WTC11 (cell line): ENCODE results near the gene EIF4G3.

Experiments
- GRHL2 ChIP-seq: fragments of 250-450 bp; sonication (Bioruptor Pico); IDR thresholded peaks from 2 replicates; pipeline ENCODE4 v1.8.0; 2022; ENCODE audit warnings: mild to moderate bottlenecking, moderate library complexity; ENCODE audit not compliant: insufficient replicate concordance, severe bottlenecking
- RELA ChIP-seq: sonication (generic); formaldehyde crosslinking; IDR thresholded peaks from 2 replicates; pipeline ENCODE4 v1.8.1; 2022; ENCODE audit warnings: missing genetic modification reagents, mild to moderate bottlenecking, borderline replicate concordance
- TP53 ChIP-seq: sonication (generic); formaldehyde crosslinking; IDR thresholded peaks from 2 replicates; pipeline ENCODE4 v1.8.1; 2023; ENCODE audit warnings: mild to moderate bottlenecking, missing genetic modification reagents
- TF ChIP-seq, protein P1 (sequence below): fragments of 200-600 bp; IDR thresholded peaks from 2 replicates; pipeline ENCODE4 v1.8.0; 2022; ENCODE audit warnings: antibody characterized with exemption
- TF ChIP-seq, protein P2 (sequence below): sonication (generic); formaldehyde crosslinking; IDR thresholded peaks from 2 replicates; pipeline ENCODE4 v1.8.1; 2022; ENCODE audit warnings: mild to moderate bottlenecking, missing genetic modification reagents, moderate library complexity, borderline replicate concordance
- TF ChIP-seq, protein P3 (sequence below): sonication (generic); formaldehyde crosslinking; IDR thresholded peaks from 2 replicates; pipeline ENCODE4 v1.8.0; 2022; ENCODE audit warnings: missing genetic modification reagents
- TF ChIP-seq, protein P4 (sequence below): sonication (generic); formaldehyde crosslinking; IDR thresholded peaks from 2 replicates; pipeline ENCODE4 v1.8.1; 2022; ENCODE audit warnings: low read depth, missing genetic modification reagents, borderline replicate concordance

DNA sequence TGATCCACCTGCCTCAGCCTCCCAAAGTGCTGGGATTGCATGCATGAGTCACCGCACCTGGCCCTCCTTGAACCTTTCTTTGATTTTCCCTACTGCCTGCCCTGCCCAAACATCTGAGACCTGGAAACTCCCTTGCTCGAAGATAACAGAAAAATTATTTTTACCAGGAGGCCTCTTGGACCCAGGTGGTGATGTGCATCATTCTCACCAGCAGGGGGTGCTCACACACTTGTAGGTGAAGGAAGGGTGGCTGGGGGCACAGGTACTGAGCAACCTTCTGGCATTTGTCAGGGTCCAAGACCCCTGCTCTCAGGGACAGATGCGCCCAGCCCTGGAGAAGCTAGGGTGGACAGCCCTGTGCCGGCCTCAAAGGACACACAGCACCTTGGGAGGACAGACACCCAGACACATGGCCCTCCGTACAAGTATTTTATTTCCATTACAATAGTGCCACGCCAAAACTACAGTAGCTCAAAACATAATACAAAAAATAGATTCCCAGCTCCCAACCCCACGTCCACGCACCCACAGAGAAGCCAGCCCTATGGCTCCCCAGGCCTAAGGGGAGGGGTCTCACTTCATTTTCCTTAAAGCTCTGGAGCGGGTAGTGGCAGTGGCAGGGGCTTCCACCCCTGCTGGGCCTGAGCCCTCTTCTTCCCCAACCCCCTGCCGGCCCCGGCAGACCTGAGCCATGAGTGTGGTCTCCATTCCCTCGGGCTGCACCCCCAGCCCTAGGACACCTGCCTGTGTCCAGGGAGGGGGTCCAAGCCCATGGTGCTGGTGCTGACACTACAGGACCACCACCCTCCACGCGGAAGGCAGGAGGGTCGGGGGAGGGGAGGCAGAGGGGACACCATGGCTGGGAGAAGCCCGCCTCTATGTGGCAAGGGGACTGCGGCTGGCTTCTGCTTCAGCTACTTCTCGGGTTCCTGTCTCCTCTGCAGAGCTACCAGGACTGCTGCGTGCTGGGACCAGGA lies 40.4 kb upstream of the EIF4G3 start:
- TF ChIP-seq, protein P1, sequence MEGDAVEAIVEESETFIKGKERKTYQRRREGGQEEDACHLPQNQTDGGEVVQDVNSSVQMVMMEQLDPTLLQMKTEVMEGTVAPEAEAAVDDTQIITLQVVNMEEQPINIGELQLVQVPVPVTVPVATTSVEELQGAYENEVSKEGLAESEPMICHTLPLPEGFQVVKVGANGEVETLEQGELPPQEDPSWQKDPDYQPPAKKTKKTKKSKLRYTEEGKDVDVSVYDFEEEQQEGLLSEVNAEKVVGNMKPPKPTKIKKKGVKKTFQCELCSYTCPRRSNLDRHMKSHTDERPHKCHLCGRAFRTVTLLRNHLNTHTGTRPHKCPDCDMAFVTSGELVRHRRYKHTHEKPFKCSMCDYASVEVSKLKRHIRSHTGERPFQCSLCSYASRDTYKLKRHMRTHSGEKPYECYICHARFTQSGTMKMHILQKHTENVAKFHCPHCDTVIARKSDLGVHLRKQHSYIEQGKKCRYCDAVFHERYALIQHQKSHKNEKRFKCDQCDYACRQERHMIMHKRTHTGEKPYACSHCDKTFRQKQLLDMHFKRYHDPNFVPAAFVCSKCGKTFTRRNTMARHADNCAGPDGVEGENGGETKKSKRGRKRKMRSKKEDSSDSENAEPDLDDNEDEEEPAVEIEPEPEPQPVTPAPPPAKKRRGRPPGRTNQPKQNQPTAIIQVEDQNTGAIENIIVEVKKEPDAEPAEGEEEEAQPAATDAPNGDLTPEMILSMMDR: peak; percentile 76
- no peak for TF ChIP-seq RELA
- TF ChIP-seq, protein P2, sequence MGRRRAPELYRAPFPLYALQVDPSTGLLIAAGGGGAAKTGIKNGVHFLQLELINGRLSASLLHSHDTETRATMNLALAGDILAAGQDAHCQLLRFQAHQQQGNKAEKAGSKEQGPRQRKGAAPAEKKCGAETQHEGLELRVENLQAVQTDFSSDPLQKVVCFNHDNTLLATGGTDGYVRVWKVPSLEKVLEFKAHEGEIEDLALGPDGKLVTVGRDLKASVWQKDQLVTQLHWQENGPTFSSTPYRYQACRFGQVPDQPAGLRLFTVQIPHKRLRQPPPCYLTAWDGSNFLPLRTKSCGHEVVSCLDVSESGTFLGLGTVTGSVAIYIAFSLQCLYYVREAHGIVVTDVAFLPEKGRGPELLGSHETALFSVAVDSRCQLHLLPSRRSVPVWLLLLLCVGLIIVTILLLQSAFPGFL (CRISPR knock-in tag): no peak
- TF ChIP-seq GRHL2: no peak
- no peak for TF ChIP-seq TP53 (CRISPR knock-in tag)
- TF ChIP-seq, protein P3, sequence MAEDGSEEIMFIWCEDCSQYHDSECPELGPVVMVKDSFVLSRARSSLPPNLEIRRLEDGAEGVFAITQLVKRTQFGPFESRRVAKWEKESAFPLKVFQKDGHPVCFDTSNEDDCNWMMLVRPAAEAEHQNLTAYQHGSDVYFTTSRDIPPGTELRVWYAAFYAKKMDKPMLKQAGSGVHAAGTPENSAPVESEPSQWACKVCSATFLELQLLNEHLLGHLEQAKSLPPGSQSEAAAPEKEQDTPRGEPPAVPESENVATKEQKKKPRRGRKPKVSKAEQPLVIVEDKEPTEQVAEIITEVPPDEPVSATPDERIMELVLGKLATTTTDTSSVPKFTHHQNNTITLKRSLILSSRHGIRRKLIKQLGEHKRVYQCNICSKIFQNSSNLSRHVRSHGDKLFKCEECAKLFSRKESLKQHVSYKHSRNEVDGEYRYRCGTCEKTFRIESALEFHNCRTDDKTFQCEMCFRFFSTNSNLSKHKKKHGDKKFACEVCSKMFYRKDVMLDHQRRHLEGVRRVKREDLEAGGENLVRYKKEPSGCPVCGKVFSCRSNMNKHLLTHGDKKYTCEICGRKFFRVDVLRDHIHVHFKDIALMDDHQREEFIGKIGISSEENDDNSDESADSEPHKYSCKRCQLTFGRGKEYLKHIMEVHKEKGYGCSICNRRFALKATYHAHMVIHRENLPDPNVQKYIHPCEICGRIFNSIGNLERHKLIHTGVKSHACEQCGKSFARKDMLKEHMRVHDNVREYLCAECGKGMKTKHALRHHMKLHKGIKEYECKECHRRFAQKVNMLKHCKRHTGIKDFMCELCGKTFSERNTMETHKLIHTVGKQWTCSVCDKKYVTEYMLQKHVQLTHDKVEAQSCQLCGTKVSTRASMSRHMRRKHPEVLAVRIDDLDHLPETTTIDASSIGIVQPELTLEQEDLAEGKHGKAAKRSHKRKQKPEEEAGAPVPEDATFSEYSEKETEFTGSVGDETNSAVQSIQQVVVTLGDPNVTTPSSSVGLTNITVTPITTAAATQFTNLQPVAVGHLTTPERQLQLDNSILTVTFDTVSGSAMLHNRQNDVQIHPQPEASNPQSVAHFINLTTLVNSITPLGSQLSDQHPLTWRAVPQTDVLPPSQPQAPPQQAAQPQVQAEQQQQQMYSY (CRISPR knock-in tag): no peak
- TF ChIP-seq, protein P4, sequence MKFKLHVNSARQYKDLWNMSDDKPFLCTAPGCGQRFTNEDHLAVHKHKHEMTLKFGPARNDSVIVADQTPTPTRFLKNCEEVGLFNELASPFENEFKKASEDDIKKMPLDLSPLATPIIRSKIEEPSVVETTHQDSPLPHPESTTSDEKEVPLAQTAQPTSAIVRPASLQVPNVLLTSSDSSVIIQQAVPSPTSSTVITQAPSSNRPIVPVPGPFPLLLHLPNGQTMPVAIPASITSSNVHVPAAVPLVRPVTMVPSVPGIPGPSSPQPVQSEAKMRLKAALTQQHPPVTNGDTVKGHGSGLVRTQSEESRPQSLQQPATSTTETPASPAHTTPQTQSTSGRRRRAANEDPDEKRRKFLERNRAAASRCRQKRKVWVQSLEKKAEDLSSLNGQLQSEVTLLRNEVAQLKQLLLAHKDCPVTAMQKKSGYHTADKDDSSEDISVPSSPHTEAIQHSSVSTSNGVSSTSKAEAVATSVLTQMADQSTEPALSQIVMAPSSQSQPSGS: no peak
